Ishikawa (cell line): ENCODE results near the gene MYL11.

Source experiments
- CREB1 ChIP-seq: IDR thresholded peaks from 2 replicates; pipeline ENCODE4 v1.6.1; 2012; ENCODE audit warnings: low read depth
- EGR1 ChIP-seq: IDR thresholded peaks from 2 replicates; pipeline ENCODE4 v1.6.1; 2012
- EP300 ChIP-seq: IDR thresholded peaks from 2 replicates; pipeline ENCODE4 v1.6.1; 2012; ENCODE audit warnings: borderline replicate concordance
- FOXM1 ChIP-seq: IDR thresholded peaks from 2 replicates; pipeline ENCODE4 v1.6.1; 2012; ENCODE audit warnings: low read depth, borderline replicate concordance
- NFIC ChIP-seq: IDR thresholded peaks from 2 replicates; pipeline ENCODE4 v1.6.1; 2012
- RAD21 ChIP-seq: IDR thresholded peaks from 2 replicates; pipeline ENCODE4 v1.6.1; 2012; ENCODE audit warnings: low read depth
- TEAD4 ChIP-seq: IDR thresholded peaks from 2 replicates; pipeline ENCODE4 v1.6.1; 2012
- YY1 ChIP-seq: IDR thresholded peaks from 2 replicates; pipeline ENCODE4 v1.6.1; 2012; ENCODE audit warnings: low read depth
- ZBTB7A ChIP-seq: IDR thresholded peaks from 2 replicates; pipeline ENCODE4 v1.6.1; 2012; ENCODE audit warnings: low read depth
- TF ChIP-seq, protein P1 (sequence below): IDR thresholded peaks from 2 replicates; pipeline ENCODE4 v1.6.1; 2012
- TF ChIP-seq, protein P2 (sequence below): IDR thresholded peaks from 2 replicates; pipeline ENCODE4 v1.6.1; 2012; ENCODE audit warnings: low read depth, mild to moderate bottlenecking
- TF ChIP-seq, protein P3 (sequence below): IDR thresholded peaks from 2 replicates; pipeline ENCODE4 v1.6.1; 2012

DNA sequence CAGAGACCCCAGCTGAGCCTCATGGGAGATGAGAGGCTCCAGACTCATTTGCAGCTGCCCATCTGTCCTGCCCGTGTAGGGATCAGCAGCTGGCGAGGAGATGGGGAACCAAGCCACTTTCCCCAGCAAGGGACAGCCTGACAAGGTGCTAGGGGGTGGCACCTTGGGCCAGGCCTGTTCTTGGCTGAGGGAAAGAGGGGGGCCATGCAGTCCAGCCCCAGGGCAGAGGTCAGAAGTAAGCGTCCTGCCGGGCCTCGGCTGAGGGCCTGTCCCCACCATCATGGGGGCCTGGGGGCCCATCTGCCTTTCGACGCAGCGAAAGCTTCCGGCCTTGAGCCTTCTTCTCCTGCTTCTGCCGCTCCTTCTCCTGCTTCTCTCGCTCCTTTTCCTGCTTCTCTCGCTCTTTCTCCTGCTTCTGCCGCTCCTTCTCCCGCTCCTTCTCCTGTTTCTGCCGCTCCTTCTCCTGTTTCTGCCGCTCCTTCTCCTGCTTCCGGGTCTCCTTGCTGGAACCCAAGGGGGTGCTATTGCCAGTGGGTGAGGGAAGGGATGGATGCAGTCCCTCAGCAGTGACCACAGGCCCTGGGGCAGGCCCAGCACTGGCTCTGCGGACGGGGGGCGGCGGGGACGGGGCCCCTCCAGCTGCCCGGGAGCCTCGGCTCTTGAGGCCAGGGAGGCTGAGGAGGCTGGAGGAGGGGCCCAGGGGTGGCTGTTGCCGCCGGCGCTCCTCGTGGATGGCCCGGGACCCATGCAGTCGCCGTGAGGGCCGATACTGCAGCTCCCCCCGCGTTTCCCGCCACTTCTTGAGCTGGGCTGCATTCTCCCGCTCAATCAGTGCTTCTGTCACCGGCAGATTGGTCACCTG lies 16.7 kb upstream of the MYL11 start:
- TF ChIP-seq YY1 (no peak), RAD21 (no peak), NFIC (no peak), EGR1 (no peak), TEAD4 (no peak), FOXM1 (no peak), EP300 (no peak), CREB1 (no peak), ZBTB7A (no peak)
- TF ChIP-seq, protein P1, sequence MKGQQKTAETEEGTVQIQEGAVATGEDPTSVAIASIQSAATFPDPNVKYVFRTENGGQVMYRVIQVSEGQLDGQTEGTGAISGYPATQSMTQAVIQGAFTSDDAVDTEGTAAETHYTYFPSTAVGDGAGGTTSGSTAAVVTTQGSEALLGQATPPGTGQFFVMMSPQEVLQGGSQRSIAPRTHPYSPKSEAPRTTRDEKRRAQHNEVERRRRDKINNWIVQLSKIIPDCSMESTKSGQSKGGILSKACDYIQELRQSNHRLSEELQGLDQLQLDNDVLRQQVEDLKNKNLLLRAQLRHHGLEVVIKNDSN: no peak
- TF ChIP-seq, protein P2, sequence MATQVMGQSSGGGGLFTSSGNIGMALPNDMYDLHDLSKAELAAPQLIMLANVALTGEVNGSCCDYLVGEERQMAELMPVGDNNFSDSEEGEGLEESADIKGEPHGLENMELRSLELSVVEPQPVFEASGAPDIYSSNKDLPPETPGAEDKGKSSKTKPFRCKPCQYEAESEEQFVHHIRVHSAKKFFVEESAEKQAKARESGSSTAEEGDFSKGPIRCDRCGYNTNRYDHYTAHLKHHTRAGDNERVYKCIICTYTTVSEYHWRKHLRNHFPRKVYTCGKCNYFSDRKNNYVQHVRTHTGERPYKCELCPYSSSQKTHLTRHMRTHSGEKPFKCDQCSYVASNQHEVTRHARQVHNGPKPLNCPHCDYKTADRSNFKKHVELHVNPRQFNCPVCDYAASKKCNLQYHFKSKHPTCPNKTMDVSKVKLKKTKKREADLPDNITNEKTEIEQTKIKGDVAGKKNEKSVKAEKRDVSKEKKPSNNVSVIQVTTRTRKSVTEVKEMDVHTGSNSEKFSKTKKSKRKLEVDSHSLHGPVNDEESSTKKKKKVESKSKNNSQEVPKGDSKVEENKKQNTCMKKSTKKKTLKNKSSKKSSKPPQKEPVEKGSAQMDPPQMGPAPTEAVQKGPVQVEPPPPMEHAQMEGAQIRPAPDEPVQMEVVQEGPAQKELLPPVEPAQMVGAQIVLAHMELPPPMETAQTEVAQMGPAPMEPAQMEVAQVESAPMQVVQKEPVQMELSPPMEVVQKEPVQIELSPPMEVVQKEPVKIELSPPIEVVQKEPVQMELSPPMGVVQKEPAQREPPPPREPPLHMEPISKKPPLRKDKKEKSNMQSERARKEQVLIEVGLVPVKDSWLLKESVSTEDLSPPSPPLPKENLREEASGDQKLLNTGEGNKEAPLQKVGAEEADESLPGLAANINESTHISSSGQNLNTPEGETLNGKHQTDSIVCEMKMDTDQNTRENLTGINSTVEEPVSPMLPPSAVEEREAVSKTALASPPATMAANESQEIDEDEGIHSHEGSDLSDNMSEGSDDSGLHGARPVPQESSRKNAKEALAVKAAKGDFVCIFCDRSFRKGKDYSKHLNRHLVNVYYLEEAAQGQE: no peak
- TF ChIP-seq, protein P3, sequence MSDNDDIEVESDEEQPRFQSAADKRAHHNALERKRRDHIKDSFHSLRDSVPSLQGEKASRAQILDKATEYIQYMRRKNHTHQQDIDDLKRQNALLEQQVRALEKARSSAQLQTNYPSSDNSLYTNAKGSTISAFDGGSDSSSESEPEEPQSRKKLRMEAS: no peak
